ENCODE measurements around the gene PGAM5. TPM values are rescaled to one million over a fixed set of nuclear protein-coding genes. Genes with fewer than 3 reads are reported as not detected.

PGAM5 gene
- polyA plus RNA-seq, 2 of the 4 experiments (the other 2 are of a cell fraction), result 29.3 to 51.3 TPM

- no peak for TF ChIP-seq HOXA7 (CRISPR knock-in tag; IDR thresholded peaks at IDR 0.05)
- TF ChIP-seq POLR2A (IDR thresholded peaks at IDR 0.05; ENCODE audit: low read length), result no peak
- no peak for TF ChIP-seq NR3C1 (IDR thresholded peaks at IDR 0.05)
- TF ChIP-seq POLR2AphosphoS2 (conservative IDR thresholded peaks at IDR 0.05; ENCODE audit: low read length), result no peak
- TF ChIP-seq EHMT2 (IDR thresholded peaks at IDR 0.05; ENCODE audit: low read depth), result no peak
- no peak for TF ChIP-seq FOSL2 (IDR thresholded peaks at IDR 0.05)
- no peak for TF ChIP-seq FOSL2 (CRISPR knock-in tag; IDR thresholded peaks at IDR 0.05)
These were observed 14.0 kb downstream of the PGAM5 start (continued) for GRCh38 chr12:132724506-132725241.

- 96% methylated on average over 12 of the region's 12 CpGs for WGBS (ENCODE audit: missing lambda C conversion rate)
- TF ChIP-seq HOXB5 (CRISPR knock-in tag; IDR thresholded peaks at IDR 0.05) (no peak), RARB (CRISPR knock-in tag; IDR thresholded peaks at IDR 0.05) (no peak), ZSCAN20 (CRISPR knock-in tag; IDR thresholded peaks at IDR 0.05) (no peak), HOXB13 (CRISPR knock-in tag; IDR thresholded peaks at IDR 0.05; ENCODE audit: low read depth) (no peak), ESRRA (IDR thresholded peaks at IDR 0.05; ENCODE audit: borderline replicate concordance, low read length) (no peak), REST (IDR thresholded peaks at IDR 0.05) (no peak), HEYL (CRISPR knock-in tag; IDR thresholded peaks at IDR 0.05) (no peak), RFX5 (IDR thresholded peaks at IDR 0.05) (no peak), ZC3H11A (IDR thresholded peaks at IDR 0.05) (no peak), TFCP2L1 (CRISPR knock-in tag; IDR thresholded peaks at IDR 0.05) (no peak), POLR2A (IDR thresholded peaks at IDR 0.05; ENCODE audit: low read length) (no peak), NPAS2 (CRISPR knock-in tag; IDR thresholded peaks at IDR 0.05; ENCODE audit: borderline replicate concordance) (no peak), RAD21 (conservative IDR thresholded peaks at IDR 0.05 in 1 of 2, IDR thresholded peaks at IDR 0.05 in 1 of 2) (no peak), CHD4 (IDR thresholded peaks at IDR 0.05; ENCODE audit: borderline replicate concordance) (no peak), NR3C1 (IDR thresholded peaks at IDR 0.05) (no peak), CBX2 (IDR thresholded peaks at IDR 0.05; ENCODE audit: borderline replicate concordance, low read depth) (no peak), JUNB (IDR thresholded peaks at IDR 0.05) (no peak), GATA3 (IDR thresholded peaks at IDR 0.05; ENCODE audit: borderline replicate concordance) (no peak)
- Histone ChIP-seq H3K4me3 (no peak overlapping the region), H3K27ac (no peak overlapping the region), H3K4me2 (no peak overlapping the region), H3K9me3 (no peaks in the 10 kb centered on the region), H3K4me1 (no peaks in the 10 kb centered on the region)
- ChIA-PET POLR2A (no interaction called here), CTCF (no interaction called here)
- DNase-seq (ENCODE audit: low read depth in 1 of 2, low spot score in 1 of 2) (no peak), ATAC-seq (no peak), FAIRE-seq (no peak)
These were observed 15.7 kb downstream of the PGAM5 start for GRCh38 chr12:132726386-132726785.
